Trophoblast cell (in vitro differentiated cells and primary cell): Measurements from ENCODE around the gene MAML3.

ENCODE experiments used
- DNase-seq, 2 donors: peaks; one replicate each; pipeline ENCODE4 v3.0.0-alpha.2; 2016
- H2AFZ ChIP-seq: 2 replicates; pipeline ENCODE4 v1.6.1; 2013; ENCODE audit warnings: low read length, moderate library complexity, mild to moderate bottlenecking; ENCODE audit not compliant: insufficient read depth, poor library complexity
- H2AK5ac ChIP-seq: 2 replicates; pipeline ENCODE4 v1.6.1; 2013; ENCODE audit warnings: mild to moderate bottlenecking, low read length
- H2BK120ac ChIP-seq: 2 replicates; pipeline ENCODE4 v1.6.1; 2013; ENCODE audit warnings: low read length, mild to moderate bottlenecking, moderate library complexity; ENCODE audit not compliant: insufficient read depth, poor library complexity
- H2BK12ac ChIP-seq: 2 replicates; pipeline ENCODE4 v1.6.1; 2013; ENCODE audit warnings: mild to moderate bottlenecking, low read length, moderate library complexity
- H2BK5ac ChIP-seq: 2 replicates; pipeline ENCODE4 v1.6.1; 2013; ENCODE audit warnings: low read length, low read depth, moderate library complexity, mild to moderate bottlenecking; ENCODE audit not compliant: poor library complexity
- H3K14ac ChIP-seq: 2 replicates; pipeline ENCODE4 v1.6.1; 2013; ENCODE audit warnings: mild to moderate bottlenecking, low read length
- H3K18ac ChIP-seq: 2 replicates; pipeline ENCODE4 v1.6.1; 2013; ENCODE audit warnings: mild to moderate bottlenecking, low read length
- H3K23ac ChIP-seq: 2 replicates; pipeline ENCODE4 v1.6.1; 2013; ENCODE audit warnings: low read length
- H3K27ac ChIP-seq: 2 replicates; pipeline ENCODE4 v1.5.1; 2013; ENCODE audit warnings: low read depth, mild to moderate bottlenecking, inconsistent platforms, low read length, moderate library complexity
- H3K27me3 ChIP-seq: 2 replicates; pipeline ENCODE4 v1.6.1; 2013; ENCODE audit warnings: inconsistent platforms, mild to moderate bottlenecking, low read length, moderate library complexity; ENCODE audit not compliant: insufficient read depth
- H3K36me3 ChIP-seq, 2 experiments: 1 replicate in 1 of 2; 2 replicates in 1 of 2; pipeline ENCODE4 v1.6.1; 2013; ENCODE audit warnings: low read length in 2 of 2, mild to moderate bottlenecking in 2 of 2, moderate library complexity in 1 of 2; ENCODE audit not compliant: insufficient read depth in 2 of 2, control insufficient read depth in 1 of 2
- H3K4ac ChIP-seq: 2 replicates; pipeline ENCODE4 v1.6.1; 2013; ENCODE audit warnings: low read depth, mild to moderate bottlenecking, low read length, moderate library complexity
- H3K4me1 ChIP-seq, 2 experiments: 1 replicate in 1 of 2; 2 replicates in 1 of 2; pipeline ENCODE4 v1.6.1; 2013; ENCODE audit warnings: low read length in 2 of 2, mild to moderate bottlenecking in 2 of 2, moderate library complexity in 1 of 2; ENCODE audit not compliant: insufficient read depth in 2 of 2, control insufficient read depth in 1 of 2
- H3K4me2 ChIP-seq: 2 replicates; pipeline ENCODE4 v1.6.1; 2013; ENCODE audit warnings: inconsistent platforms, mild to moderate bottlenecking, low read length, moderate library complexity
- H3K4me3 ChIP-seq: 2 replicates; pipeline ENCODE4 v1.5.1; 2013; ENCODE audit warnings: mild to moderate bottlenecking, low read depth, low read length, inconsistent platforms
- H3K79me1 ChIP-seq: one replicate; pipeline ENCODE4 v1.6.1; 2013; ENCODE audit warnings: low read length
- H3K79me2 ChIP-seq: 2 replicates; pipeline ENCODE4 v1.6.1; 2013; ENCODE audit warnings: low read length, mild to moderate bottlenecking; ENCODE audit not compliant: control insufficient read depth, insufficient read depth, poor library complexity
- H3K9ac ChIP-seq: 2 replicates; pipeline ENCODE4 v1.6.1; 2013; ENCODE audit warnings: mild to moderate bottlenecking, low read length
- H3K9me3 ChIP-seq: 2 replicates; pipeline ENCODE4 v1.6.1; 2013; ENCODE audit warnings: low read depth, mild to moderate bottlenecking, control low read depth, inconsistent platforms, low read length; ENCODE audit not compliant: insufficient read depth
- H4K12ac ChIP-seq: 2 replicates; pipeline ENCODE4 v1.6.1; 2013; ENCODE audit warnings: low read depth, mild to moderate bottlenecking, low read length, moderate library complexity
- H4K8ac ChIP-seq: 2 replicates; pipeline ENCODE4 v1.6.1; 2013; ENCODE audit warnings: low read depth, mild to moderate bottlenecking, low read length, moderate library complexity
- H4K91ac ChIP-seq: one replicate; pipeline ENCODE4 v1.6.1; 2013; ENCODE audit warnings: low read depth, mild to moderate bottlenecking, low read length, moderate library complexity
- WGBS: extraction: QIAGEN DNeasy Blood & Tissue Kit; methylation state at CpG from one replicate; pipeline ENCODE4 v1.1.7; 2013; ENCODE audit warnings: missing lambda C conversion rate; ENCODE audit not compliant: insufficient read length, insufficient coverage; ENCODE audit errors: extremely low coverage; 5-methylcytosine and 5-hydroxymethylcytosine counted together

Gene MAML3

DNA sequence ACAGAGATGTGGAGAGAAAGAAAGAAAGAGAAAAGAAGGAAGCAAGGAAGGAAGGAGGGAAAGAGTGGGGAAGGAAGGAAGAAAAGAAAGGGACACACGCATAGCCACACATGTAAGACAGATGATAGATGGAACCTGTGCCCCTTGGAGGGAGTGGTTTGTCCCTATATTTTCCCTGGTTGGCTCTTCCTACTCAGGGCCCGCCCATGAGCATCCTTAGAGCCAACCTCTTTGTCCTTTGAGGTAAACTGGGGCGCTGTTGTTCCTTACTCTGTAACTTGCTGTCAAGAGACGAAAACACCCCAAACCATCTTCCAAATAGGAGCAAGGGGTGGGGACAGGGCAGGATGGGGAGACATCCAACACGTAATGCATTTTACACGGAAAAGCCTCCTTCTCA is 220.9 kb downstream of the MAML3 start:
- no peaks in the 10 kb centered on the region for H3K9me3 ChIP-seq
- H3K27me3 ChIP-seq, result no peaks in the 10 kb centered on the region
- no peak overlapping the region for H2AFZ ChIP-seq
- no peaks in the 10 kb centered on the region for H3K79me2 ChIP-seq
- no peak overlapping the region for H2BK120ac ChIP-seq
- H3K23ac ChIP-seq, result no peak overlapping the region
- no peak overlapping the region for H4K12ac ChIP-seq
- H3K36me3 ChIP-seq, result no peaks in the 10 kb centered on the region
- no peak overlapping the region for H3K9ac ChIP-seq
- no peak overlapping the region for H3K4me2 ChIP-seq
- H2AK5ac ChIP-seq, result no peak overlapping the region
- no peak overlapping the region for H3K27ac ChIP-seq
- no peak overlapping the region for H3K4ac ChIP-seq
- H2BK12ac ChIP-seq, result no peak overlapping the region
- no peaks in the 10 kb centered on the region for H3K79me1 ChIP-seq
- H3K4me1 ChIP-seq, result peaks cover 2 to 7% of the 10 kb centered on the region in 2 experiments
- no peak overlapping the region for H3K14ac ChIP-seq
- no peak overlapping the region for H3K18ac ChIP-seq
- WGBS, result no CpG with 5 or more reads among the region's 6 CpGs
- H3K4me3 ChIP-seq, result no peak overlapping the region
- H4K91ac ChIP-seq, result no peak overlapping the region
- no peak overlapping the region for H4K8ac ChIP-seq
- no peak overlapping the region for H2BK5ac ChIP-seq
- no peak for DNase-seq

DNA sequence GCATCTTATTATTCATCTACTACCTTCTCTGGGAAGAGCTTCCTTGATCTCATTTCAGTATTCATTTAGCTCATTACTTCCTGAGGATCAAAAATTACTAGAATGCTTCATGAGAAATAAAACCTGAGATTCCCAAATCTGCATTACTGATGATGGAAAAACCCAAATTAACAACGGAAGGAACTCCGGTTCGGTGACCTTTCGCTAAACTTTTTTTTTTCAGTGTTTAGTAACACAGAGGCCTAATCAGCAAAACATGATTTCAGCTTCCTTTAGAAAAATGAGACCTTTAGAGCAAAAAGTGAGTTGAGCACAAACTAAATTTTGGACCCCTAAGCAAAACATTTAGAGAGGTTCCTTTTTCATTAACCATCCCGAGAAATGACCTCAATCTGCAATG is 229.2 kb downstream of the MAML3 start:
- Histone ChIP-seq H3K14ac (no peak overlapping the region), H4K91ac (no peak overlapping the region), H2BK5ac (no peak overlapping the region), H3K9me3 (no peaks in the 10 kb centered on the region), H3K4me1 (peaks cover 4 to 7% of the 10 kb centered on the region in 2 experiments), H3K79me2 (no peaks in the 10 kb centered on the region), H3K4ac (no peak overlapping the region), H3K79me1 (no peaks in the 10 kb centered on the region), H3K18ac (no peak overlapping the region), H2AK5ac (no peak overlapping the region), H4K12ac (no peak overlapping the region), H3K23ac (no peak overlapping the region), H2BK12ac (no peak overlapping the region), H3K36me3 (no peaks in the 10 kb centered on the region), H2AFZ (no peak overlapping the region), H3K4me2 (no peak overlapping the region), H3K9ac (no peak overlapping the region), H3K27ac (no peak overlapping the region), H4K8ac (no peak overlapping the region), H3K4me3 (no peak overlapping the region), H3K27me3 (no peaks in the 10 kb centered on the region), H2BK120ac (no peak overlapping the region)
- no peak for DNase-seq
- no CpG with 5 or more reads among the region's 5 CpGs for WGBS

DNA sequence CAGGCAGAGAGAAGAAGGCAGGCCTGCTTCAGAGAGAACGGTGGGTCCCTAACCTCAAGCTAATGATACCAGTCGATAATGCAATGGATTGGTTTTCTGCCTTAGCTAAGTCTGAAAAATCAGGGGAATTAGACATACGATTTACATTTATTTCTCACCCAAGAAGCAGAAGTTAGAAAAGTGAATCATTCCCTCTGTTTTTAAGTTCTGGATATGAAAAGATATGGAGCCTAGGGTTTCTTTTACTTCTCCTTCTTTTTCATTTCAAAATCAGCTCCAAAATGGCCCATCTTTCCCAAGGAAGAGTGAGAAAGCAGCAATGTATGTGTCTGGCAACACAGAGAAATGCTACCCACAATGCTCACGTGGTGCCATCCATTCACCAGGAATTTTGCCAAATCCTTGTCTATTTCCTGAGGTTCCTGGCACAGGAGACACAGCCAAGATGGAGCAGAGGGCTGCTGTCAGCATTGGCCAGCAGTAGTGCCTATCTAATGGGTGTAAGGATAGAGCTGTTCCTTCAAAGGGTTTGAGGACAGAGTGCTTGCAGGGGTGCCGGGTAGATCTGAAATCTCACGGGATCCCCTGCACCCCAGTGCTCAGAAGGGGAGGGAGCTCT is 231.5 kb downstream of the MAML3 start:
- no peak overlapping the region for H3K18ac ChIP-seq
- no peaks in the 10 kb centered on the region for H3K27me3 ChIP-seq
- H2BK5ac ChIP-seq, result no peak overlapping the region
- H2BK120ac ChIP-seq, result no peak overlapping the region
- H4K8ac ChIP-seq, result no peak overlapping the region
- no peak overlapping the region for H4K91ac ChIP-seq
- H3K36me3 ChIP-seq, result no peaks in the 10 kb centered on the region
- no peaks in the 10 kb centered on the region for H3K9me3 ChIP-seq
- no peak overlapping the region for H3K4me3 ChIP-seq
- no CpG with 5 or more reads among the region's 6 CpGs for WGBS
- no peak overlapping the region for H2AFZ ChIP-seq
- H3K79me2 ChIP-seq, result no peaks in the 10 kb centered on the region
- H3K9ac ChIP-seq, result no peak overlapping the region
- H4K12ac ChIP-seq, result no peak overlapping the region
- H3K14ac ChIP-seq, result no peak overlapping the region
- peak overlapping the region; percentile 63 for H3K23ac ChIP-seq
- H3K4ac ChIP-seq, result no peak overlapping the region
- no peak overlapping the region for H3K4me2 ChIP-seq
- H3K79me1 ChIP-seq, result no peaks in the 10 kb centered on the region
- H3K4me1 ChIP-seq, result peaks cover 4 to 7% of the 10 kb centered on the region in 2 experiments
- H2BK12ac ChIP-seq, result no peak overlapping the region
- H3K27ac ChIP-seq, result no peak overlapping the region
- DNase-seq, result no peak
- H2AK5ac ChIP-seq, result no peak overlapping the region

DNA sequence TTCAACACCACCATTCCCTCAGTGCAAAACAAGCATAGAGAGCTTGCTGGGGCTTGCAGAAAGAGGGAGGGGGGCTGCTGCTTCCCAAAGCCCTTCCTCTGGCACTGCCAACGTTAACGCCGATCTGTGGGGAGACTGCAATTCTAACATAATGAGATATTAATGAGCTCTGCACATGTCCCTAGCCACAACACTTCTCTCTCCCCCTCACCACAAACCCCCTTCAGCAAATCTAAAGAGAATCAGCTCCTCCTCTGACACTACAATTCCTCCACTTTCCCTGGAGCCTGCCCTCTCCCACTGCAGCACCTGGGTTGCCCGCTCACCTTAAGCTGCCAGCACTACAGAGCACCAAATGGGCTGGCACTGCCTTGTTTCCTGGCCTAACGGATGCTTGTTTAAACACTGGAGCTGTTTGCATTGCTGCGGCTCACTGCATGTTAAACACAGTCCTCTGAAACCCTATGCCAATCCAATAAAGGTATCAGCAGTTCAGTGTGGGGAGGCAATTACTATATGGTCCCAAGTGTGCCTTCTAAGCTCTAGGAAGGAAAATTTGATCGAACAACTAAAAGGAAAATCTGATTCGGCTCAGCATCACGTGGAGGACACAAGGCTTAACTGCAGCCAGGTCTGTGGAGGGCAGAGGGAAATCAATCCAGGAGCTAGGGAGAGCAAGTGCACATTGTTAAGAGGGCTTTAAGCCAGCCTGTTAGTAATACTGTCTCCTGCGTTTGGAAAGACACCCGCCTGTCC is 232.4 kb downstream of the MAML3 start:
- no peak overlapping the region for H3K4ac ChIP-seq
- H3K79me2 ChIP-seq, result no peaks in the 10 kb centered on the region
- no peak overlapping the region for H3K14ac ChIP-seq
- no peak overlapping the region for H4K12ac ChIP-seq
- H3K4me2 ChIP-seq, result no peak overlapping the region
- no peak overlapping the region for H4K91ac ChIP-seq
- H3K18ac ChIP-seq, result no peak overlapping the region
- no peak overlapping the region for H4K8ac ChIP-seq
- no peak overlapping the region for H2AFZ ChIP-seq
- H3K79me1 ChIP-seq, result no peaks in the 10 kb centered on the region
- peaks cover 4 to 7% of the 10 kb centered on the region in 2 experiments for H3K4me1 ChIP-seq
- H2BK120ac ChIP-seq, result no peak overlapping the region
- no peaks in the 10 kb centered on the region for H3K36me3 ChIP-seq
- H2AK5ac ChIP-seq, result no peak overlapping the region
- no peak overlapping the region for H3K27ac ChIP-seq
- WGBS, result no CpG with 5 or more reads among the region's 11 CpGs
- no peak overlapping the region for H2BK12ac ChIP-seq
- H3K4me3 ChIP-seq, result no peak overlapping the region
- H3K9ac ChIP-seq, result peak overlapping the region; percentile 10
- no peaks in the 10 kb centered on the region for H3K9me3 ChIP-seq
- H2BK5ac ChIP-seq, result no peak overlapping the region
- no peaks in the 10 kb centered on the region for H3K27me3 ChIP-seq
- no peak for DNase-seq
- no peak overlapping the region for H3K23ac ChIP-seq
